RWPE1 (cell line): ENCODE results near the gene FBP1.
A peak's percentile ranks its signal among the peaks of the same experiment; 100 is the strongest.

Source experiments
- CTCF ChIA-PET: fragments of 350-600 bp; sonication (Branson Sonifier 250); formaldehyde crosslinking; extraction: SDS; loops from one replicate; lab custom pipeline; 2021; lab: Yijun Ruan, JAX
- POLR2A ChIA-PET: fragments of 400-600 bp; formaldehyde crosslinking; extraction: SDS; loops from one replicate; lab custom pipeline; 2020; ENCODE audit warnings: antibody characterized with exemption; ENCODE audit not compliant: low non-redundant PET; lab: Yijun Ruan, JAX
- DNase-seq: peaks from one replicate; pipeline ENCODE4 v3.0.0; 2012; ENCODE audit warnings: low spot score
- H3K27ac ChIP-seq: fragments of 450-650 bp; 2 replicates; pipeline ENCODE4 v1.5.1; 2017
- TF ChIP-seq, protein P1 (sequence below): fragments of 450-650 bp; conservative IDR thresholded peaks from 2 replicates; pipeline ENCODE4 v1.5.1; 2017; ENCODE audit warnings: low read depth, mild to moderate bottlenecking

The FBP1 gene

DNA sequence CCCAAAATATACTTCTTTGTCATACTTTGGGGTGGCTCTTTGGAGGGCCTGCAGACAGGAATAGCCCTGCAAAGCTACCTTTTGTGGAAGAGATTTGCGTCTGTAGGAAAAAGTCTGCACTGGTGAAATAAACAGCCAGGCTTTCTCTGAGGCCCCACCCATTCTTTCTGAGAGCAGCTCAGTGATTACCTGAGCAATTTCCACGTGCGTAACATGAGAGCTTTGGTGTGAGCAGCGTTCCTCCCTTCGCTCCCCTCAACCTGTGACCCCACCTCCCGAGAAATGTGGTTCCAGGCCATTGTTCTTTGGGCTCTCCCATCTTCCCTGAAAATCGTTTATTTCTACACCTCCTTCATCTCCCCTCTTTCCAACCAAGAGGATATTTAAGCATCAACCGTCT is 23.8 kb upstream of the FBP1 start:
- TF ChIP-seq, protein P1, sequence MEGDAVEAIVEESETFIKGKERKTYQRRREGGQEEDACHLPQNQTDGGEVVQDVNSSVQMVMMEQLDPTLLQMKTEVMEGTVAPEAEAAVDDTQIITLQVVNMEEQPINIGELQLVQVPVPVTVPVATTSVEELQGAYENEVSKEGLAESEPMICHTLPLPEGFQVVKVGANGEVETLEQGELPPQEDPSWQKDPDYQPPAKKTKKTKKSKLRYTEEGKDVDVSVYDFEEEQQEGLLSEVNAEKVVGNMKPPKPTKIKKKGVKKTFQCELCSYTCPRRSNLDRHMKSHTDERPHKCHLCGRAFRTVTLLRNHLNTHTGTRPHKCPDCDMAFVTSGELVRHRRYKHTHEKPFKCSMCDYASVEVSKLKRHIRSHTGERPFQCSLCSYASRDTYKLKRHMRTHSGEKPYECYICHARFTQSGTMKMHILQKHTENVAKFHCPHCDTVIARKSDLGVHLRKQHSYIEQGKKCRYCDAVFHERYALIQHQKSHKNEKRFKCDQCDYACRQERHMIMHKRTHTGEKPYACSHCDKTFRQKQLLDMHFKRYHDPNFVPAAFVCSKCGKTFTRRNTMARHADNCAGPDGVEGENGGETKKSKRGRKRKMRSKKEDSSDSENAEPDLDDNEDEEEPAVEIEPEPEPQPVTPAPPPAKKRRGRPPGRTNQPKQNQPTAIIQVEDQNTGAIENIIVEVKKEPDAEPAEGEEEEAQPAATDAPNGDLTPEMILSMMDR, result no peak
- H3K27ac ChIP-seq, result no peak overlapping the region
- CTCF ChIA-PET, result interaction anchor here (0.6 kb wide), 1 partner anchor 356 kb away, joined by 5 read pairs; no protein-coding TSS in a partner anchor
- POLR2A ChIA-PET, result no interaction called here
- no peak for DNase-seq

DNA sequence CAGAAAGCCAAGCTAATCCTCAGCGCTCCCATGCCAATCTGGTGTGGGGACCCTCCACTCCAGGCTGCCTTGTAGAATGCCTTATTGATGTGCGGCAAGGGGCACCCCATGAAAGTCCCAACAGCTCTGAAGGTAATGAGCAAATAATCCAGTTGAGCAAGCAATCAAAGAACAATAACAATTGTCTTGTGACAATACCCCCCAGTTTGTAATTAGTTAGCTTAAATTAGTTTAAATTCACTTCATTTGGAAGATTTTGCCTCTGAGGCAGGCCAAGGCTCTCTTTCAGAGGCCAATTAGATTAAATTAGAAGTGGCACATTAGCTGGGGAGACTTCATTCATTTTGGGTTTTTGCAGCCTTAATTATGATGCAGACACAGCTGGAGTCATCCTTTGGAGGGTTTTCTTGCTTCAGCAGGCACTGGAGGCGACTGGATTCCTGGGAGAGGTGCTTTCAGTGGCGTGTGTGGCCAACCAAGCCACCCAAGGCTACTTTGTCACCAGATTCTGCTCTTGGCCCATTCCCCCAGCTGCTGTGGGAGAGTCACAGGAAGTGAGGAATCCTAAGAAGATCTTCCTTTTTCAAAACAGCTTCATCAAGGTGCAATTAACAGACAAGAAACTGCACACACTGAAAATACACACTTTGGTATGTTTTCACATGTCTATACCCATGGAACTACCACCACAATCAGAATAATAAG is 17.9 kb upstream of the FBP1 start:
- CTCF ChIA-PET, result interaction anchor here (0.5 to 1.8 kb wide), 6 partner anchors 8 to 1734 kb away, joined by 3 to 10 read pairs (median 4); no protein-coding TSS in a partner anchor

DNA sequence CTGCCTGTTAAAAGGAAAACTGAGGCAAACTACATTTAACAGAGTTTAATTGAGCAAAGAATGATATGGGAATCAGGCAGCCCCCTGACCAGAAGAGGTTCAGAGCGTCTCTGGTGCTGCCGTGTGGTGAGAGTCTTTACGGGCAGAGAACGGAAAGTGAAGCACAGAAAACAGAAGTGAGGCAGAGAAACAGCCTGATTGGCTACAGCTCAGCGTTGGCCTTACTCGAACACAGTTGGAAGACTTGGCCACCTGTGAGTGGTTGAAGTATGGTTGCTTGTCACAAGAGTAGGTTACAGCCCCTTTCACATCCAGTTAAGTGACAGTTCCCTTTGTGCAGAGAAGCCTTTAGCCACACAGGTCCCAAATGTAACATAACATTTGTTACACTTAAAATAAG is 16.9 kb upstream of the FBP1 start:
- no peak for DNase-seq
- ChIA-PET CTCF (interaction anchor here (0.7 to 1.8 kb wide), 2 partner anchors 12 to 757 kb away, joined by 3 to 10 read pairs; no protein-coding TSS in a partner anchor), POLR2A (no interaction called here)
- TF ChIP-seq, protein P1, result no peak
- no peak overlapping the region for H3K27ac ChIP-seq

More for the DNA sequence above, 17.9 kb upstream of the FBP1 start:
- TF ChIP-seq, protein P1, result no peak
- POLR2A ChIA-PET, result no interaction called here
- H3K27ac ChIP-seq, result no peak overlapping the region
- DNase-seq, result no peak

DNA sequence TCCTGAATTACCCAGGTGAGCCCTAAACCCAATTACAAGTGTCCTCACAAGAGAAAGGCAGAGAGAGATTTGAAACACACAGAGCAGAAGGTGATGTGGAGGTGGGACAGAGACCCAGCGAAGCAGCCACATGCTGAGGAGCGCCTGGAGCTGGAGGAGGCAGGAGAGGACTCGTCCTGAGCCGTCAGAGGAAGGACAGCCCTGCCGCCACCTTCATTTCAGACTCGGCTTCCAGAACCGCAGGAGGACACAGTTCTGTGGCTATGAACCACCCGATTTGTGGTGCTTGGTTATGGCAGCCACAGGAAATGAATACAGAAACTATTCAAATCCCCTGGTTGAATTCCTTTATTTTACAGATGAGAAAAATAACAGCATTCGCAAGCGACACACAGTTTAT is 16.4 kb upstream of the FBP1 start:
- DNase-seq, result no peak
- POLR2A ChIA-PET, result no interaction called here
- TF ChIP-seq, protein P1, result no peak
- H3K27ac ChIP-seq, result no peak overlapping the region
- CTCF ChIA-PET, result no interaction called here

DNA sequence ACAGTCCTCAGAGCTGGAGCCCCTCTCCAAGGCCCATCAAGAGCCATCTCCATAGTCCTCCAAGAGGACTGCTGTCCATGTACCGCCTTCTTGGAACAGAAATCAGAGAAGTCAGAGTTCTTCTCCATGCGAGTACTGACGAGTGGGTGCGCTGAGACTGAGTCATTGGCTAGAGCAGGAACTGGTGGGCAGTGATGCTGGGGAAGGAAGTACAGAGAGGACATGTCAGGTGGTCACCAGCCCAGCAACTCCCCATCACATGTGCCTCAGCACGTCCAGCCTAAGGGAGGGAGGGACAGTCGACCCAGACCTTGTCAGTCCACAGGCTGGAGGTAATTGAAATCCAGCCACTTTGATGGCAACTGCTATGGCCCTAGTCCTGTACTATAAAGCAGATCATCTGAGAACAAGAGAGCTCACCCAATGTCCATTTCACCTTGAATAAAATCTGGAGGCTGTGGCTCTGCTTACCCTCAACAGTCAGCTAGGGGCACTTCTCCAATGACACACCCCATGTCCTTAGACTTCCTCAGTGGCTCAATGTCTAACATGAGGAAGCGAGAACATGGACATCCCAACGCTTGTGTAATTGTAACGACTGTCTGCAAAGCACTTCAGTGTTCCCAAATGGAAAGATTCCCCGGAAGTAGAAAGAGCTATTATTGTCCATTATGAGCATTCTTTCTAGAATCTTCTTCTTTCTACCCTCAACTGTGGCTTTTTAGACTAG is 15.0 kb upstream of the FBP1 start:
- POLR2A ChIA-PET, result no interaction called here
- CTCF ChIA-PET, result interaction anchor here (0.6 kb wide), 1 partner anchor 472 kb away, joined by 3 read pairs; no protein-coding TSS in a partner anchor
- H3K27ac ChIP-seq, result no peak overlapping the region; the same call in 1 of the 2 replicates
- DNase-seq, result no peak
- TF ChIP-seq, protein P1, result no peak

DNA sequence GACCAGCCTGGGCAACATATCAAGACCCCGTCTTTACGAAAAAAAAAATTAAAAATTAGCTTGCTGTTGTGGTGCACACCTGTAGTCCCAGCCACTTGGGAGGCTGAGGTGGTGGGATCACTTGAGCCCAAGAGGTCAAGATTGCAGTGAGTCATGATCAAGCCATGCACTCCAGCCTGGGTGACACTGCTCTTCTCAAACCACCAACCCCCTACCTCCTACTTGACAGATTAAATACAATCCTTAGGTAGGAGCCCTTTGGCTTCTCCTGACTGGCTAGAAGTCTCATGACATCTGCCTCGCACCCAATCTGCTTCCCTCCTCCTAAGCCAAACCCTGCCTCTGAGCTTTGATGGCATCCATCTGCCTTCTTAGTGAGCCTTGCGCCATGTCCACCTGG is 11.6 kb upstream of the FBP1 start:
- no peak for DNase-seq

More for the DNA sequence above, 11.6 kb upstream of the FBP1 start:
- TF ChIP-seq, protein P1, result no peak
- ChIA-PET CTCF (no interaction called here), POLR2A (no interaction called here)
- H3K27ac ChIP-seq, result peak overlapping the region; percentile 95
